CD14-positive monocyte (primary cell): Measurements from ENCODE around the gene RIC3. TPM values are rescaled to one million over a fixed set of nuclear protein-coding genes. Genes with fewer than 3 reads are reported as not detected.

Experiments
- DNase-seq, 3 donors: peaks; one replicate each; pipeline ENCODE4 v3.0.0-alpha.2; 2011 to 2022
- H2AFZ ChIP-seq: 2 replicates; pipeline ENCODE4 v1.6.0; 2012; ENCODE audit warnings: mild to moderate bottlenecking, low read depth, low read length, inconsistent platforms; ENCODE audit not compliant: insufficient read depth, poor library complexity, severe bottlenecking
- H3K27ac ChIP-seq, 2 donors: 1 replicate in 1 of 2; 2 replicates in 1 of 2; pipeline ENCODE4 v1.5.1; 2012 to 2013; ENCODE audit warnings: low read length in 2 of 2, control low read depth in 1 of 2, inconsistent platforms in 1 of 2, low read depth in 1 of 2, mild to moderate bottlenecking in 1 of 2
- H3K27me3 ChIP-seq, 2 donors: one replicate each; pipeline versions ENCODE4 v1.6.0 to v1.6.1; 2011 to 2013; ENCODE audit warnings: low read length in 2 of 2; ENCODE audit not compliant: control insufficient read depth in 2 of 2, insufficient read depth in 2 of 2
- H3K36me3 ChIP-seq, 2 donors: replicated peaks in 1 of 2; 1 replicate in 1 of 2; 2 replicates in 1 of 2; pipeline versions ENCODE4 v1.5.1 to v1.6.1; 2012 to 2013; ENCODE audit warnings: low read length in 2 of 2, control low read depth in 1 of 2, inconsistent platforms in 1 of 2, mild to moderate bottlenecking in 1 of 2; ENCODE audit not compliant: insufficient read depth in 2 of 2, control insufficient read depth in 1 of 2
- H3K4me1 ChIP-seq, 2 donors: 1 replicate in 1 of 2; 2 replicates in 1 of 2; pipeline versions ENCODE4 v1.5.1 to v1.6.1; 2012 to 2013; ENCODE audit warnings: low read length in 2 of 2, control low read depth in 1 of 2, inconsistent platforms in 1 of 2, mild to moderate bottlenecking in 1 of 2, moderate library complexity in 1 of 2; ENCODE audit not compliant: insufficient read depth in 2 of 2, control insufficient read depth in 1 of 2
- H3K4me2 ChIP-seq: replicated peaks from 2 replicates; pipeline ENCODE3; 2012; ENCODE audit warnings: low read length, moderate library complexity, mild to moderate bottlenecking; ENCODE audit not compliant: poor library complexity, severe bottlenecking; ENCODE audit errors: extremely low read depth
- H3K4me3 ChIP-seq, 3 experiments: fragments of 200-600 bp in 1 of 3; sonication (generic) in 1 of 3; replicated peaks in 1 of 3; 1 replicate in 2 of 3; 2 replicates in 1 of 3; pipeline ENCODE4 v1.5.1; 2011 to 2013; ENCODE audit warnings: low read length in 3 of 3, mild to moderate bottlenecking in 3 of 3, control low read depth in 2 of 3, low read depth in 2 of 3, inconsistent platforms in 1 of 3, moderate library complexity in 1 of 3
- H3K79me2 ChIP-seq: 2 replicates; pipeline ENCODE4 v1.6.0; 2012; ENCODE audit warnings: mild to moderate bottlenecking, control low read depth, inconsistent platforms, low read length, moderate library complexity; ENCODE audit not compliant: insufficient read depth
- H3K9ac ChIP-seq: 2 replicates; pipeline ENCODE4 v1.6.0; 2017; ENCODE audit warnings: low read length, mild to moderate bottlenecking; ENCODE audit not compliant: insufficient read depth, poor library complexity, severe bottlenecking
- H3K9me3 ChIP-seq, 2 donors: replicated peaks in 1 of 2; 1 replicate in 1 of 2; 2 replicates in 1 of 2; pipeline versions ENCODE4 v1.5.1 to v1.6.1; 2012 to 2013; ENCODE audit warnings: low read length in 2 of 2, control low read depth in 1 of 2; ENCODE audit not compliant: control insufficient read depth in 1 of 2, insufficient read depth in 1 of 2
- H4K20me1 ChIP-seq: 2 replicates; pipeline ENCODE4 v1.6.0; 2012; ENCODE audit warnings: mild to moderate bottlenecking, low read length, control low read depth, moderate library complexity; ENCODE audit not compliant: insufficient read depth
- H3K27ac Mint-ChIP-seq, 7 donors: one replicate each; pipeline ENCODE4 v1.8.0; 2020; ENCODE audit warnings: mild to moderate bottlenecking in 7 of 7, mixed read lengths in 7 of 7, moderate library complexity in 6 of 7, inconsistent platforms in 2 of 7
- H3K27me3 Mint-ChIP-seq, 3 donors: one replicate each; pipeline ENCODE4 v1.8.0; 2021 to 2022; ENCODE audit warnings: low read depth in 3 of 3, mild to moderate bottlenecking in 3 of 3, mixed read lengths in 3 of 3, moderate library complexity in 3 of 3, inconsistent platforms in 1 of 3
- H3K36me3 Mint-ChIP-seq, 2 donors: one replicate each; pipeline ENCODE4 v1.8.0; 2020; ENCODE audit warnings: mixed read lengths in 2 of 2, inconsistent platforms in 1 of 2, mild to moderate bottlenecking in 1 of 2
- H3K4me1 Mint-ChIP-seq: one replicate; pipeline ENCODE4 v1.8.0; 2020; ENCODE audit warnings: mild to moderate bottlenecking, mixed read lengths
- H3K4me3 Mint-ChIP-seq, 2 donors: one replicate each; pipeline ENCODE4 v1.8.0; 2020; ENCODE audit warnings: mild to moderate bottlenecking in 2 of 2, mixed read lengths in 2 of 2, moderate library complexity in 1 of 2
- H3K9me3 Mint-ChIP-seq, 7 donors: one replicate each; pipeline ENCODE4 v1.8.0; 2020 to 2022; ENCODE audit warnings: mixed read lengths in 7 of 7, mild to moderate bottlenecking in 6 of 7, moderate library complexity in 6 of 7, inconsistent platforms in 2 of 7
- WGBS: methylation state at CpG from one replicate; pipeline ENCODE4 v1.1.5; 2013; ENCODE audit warnings: missing lambda C conversion rate; ENCODE audit not compliant: insufficient coverage; 5-methylcytosine and 5-hydroxymethylcytosine counted together
- intact Hi-C, 2 donors: fragments of 100-400 bp; cut with micrococcal nuclease; formaldehyde crosslinking; loops; one replicate each; pipeline versions ENCODE4 v1.15.0 to v1.15.1; 2023
- polyA plus RNA-seq, 3 donors: library from polyadenylated mRNA; depleted of rRNA in 1 of 3; unstranded in 2 of 3; stranded (reverse) in 1 of 3; fragments of 300-500 nt in 2 of 3; fragments of >200 nt in 1 of 3; fragmentation: Illumina TruSeq in 2 of 3; gene quantifications; 1 replicate in 2 of 3; 2 replicates in 1 of 3; pipeline ENCODE4 v1.2.3, GENCODE V29; 2012 to 2021
- TF ChIP-seq, protein P1 (sequence below): fragments of 200-600 bp; IDR thresholded peaks from one replicate; pipeline ENCODE4 v1.8.0; 2022; ENCODE audit warnings: antibody characterized with exemption, mild to moderate bottlenecking

The RIC3 gene
- polyA plus RNA-seq, 3 donors: 0.17 TPM; not detected in 2

DNA sequence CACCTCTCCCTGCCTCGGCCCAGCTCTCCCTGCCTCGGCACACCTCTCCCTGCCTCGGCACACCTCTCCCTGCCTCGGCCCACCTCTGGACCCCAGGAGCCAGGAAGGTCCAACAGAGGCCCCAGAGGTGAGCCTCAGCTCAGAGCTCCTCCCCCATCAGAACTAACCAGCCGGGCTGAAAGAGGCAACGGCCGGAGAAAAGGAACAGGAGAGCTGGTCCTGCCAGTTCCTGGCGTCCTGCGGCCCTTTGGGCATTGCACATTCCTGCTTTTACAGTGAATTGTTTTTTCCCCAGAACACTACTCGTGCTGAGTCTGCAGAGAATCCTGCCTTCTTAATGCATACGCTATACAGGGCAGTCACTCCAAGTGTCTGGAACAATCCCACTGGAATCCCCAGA lies 49.1 kb upstream of the RIC3 start:
- Histone ChIP-seq H3K4me3 (no peak overlapping the region), H3K27ac (no peak overlapping the region), H3K4me1 (peaks cover 4 to 18% of the 10 kb centered on the region in 2 donors), H4K20me1 (no peaks in the 10 kb centered on the region), H3K4me2 (no peak overlapping the region), H3K9me3 (no peaks in the 10 kb centered on the region), H3K79me2 (no peaks in the 10 kb centered on the region), H3K36me3 (no peaks in the 10 kb centered on the region), H2AFZ (no peak overlapping the region), H3K27me3 (no peaks in the 10 kb centered on the region), H3K9ac (peak overlapping the region; percentile 0)
- Mint-ChIP-seq H3K9me3 (peaks cover 0 to 2% (median 0%) of the 10 kb centered on the region in 7 donors), H3K27ac (no peak overlapping the region), H3K36me3 (no peaks in the 10 kb centered on the region), H3K27me3 (peaks cover 10 to 11% (median 11%) of the 10 kb centered on the region in 3 donors), H3K4me1 (peaks cover 21% of the 10 kb centered on the region), H3K4me3 (no peak overlapping the region)
- TF ChIP-seq, protein P1, sequence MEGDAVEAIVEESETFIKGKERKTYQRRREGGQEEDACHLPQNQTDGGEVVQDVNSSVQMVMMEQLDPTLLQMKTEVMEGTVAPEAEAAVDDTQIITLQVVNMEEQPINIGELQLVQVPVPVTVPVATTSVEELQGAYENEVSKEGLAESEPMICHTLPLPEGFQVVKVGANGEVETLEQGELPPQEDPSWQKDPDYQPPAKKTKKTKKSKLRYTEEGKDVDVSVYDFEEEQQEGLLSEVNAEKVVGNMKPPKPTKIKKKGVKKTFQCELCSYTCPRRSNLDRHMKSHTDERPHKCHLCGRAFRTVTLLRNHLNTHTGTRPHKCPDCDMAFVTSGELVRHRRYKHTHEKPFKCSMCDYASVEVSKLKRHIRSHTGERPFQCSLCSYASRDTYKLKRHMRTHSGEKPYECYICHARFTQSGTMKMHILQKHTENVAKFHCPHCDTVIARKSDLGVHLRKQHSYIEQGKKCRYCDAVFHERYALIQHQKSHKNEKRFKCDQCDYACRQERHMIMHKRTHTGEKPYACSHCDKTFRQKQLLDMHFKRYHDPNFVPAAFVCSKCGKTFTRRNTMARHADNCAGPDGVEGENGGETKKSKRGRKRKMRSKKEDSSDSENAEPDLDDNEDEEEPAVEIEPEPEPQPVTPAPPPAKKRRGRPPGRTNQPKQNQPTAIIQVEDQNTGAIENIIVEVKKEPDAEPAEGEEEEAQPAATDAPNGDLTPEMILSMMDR: no peak
- intact Hi-C loops: no loop called here
- WGBS: 100% methylated on average over 6 of the region's 11 CpGs
- no peak for DNase-seq

DNA sequence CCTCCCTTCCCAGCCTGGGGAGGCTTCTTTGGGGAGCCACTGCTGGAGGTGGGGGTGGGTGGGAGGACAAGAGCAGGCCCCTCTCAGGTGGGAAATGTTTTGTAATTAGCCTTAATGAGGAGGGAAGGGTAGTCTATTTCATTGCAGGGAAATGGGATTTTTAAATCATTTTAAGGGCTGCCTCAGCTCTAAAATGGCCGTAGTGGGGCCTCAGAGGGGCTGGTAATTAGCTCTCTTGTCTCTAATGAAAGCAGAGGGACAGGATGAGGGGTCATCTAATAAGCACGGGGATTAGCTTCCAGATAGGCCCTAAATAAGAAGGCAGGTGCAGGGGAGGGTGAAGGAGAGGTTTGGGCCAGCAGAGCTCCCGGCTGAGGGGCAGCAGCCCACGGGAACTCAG lies 48.3 kb upstream of the RIC3 start:
- Histone ChIP-seq H4K20me1 (no peaks in the 10 kb centered on the region), H3K9me3 (no peaks in the 10 kb centered on the region), H3K27ac (no peak overlapping the region), H3K9ac (no peak overlapping the region), H3K4me3 (no peak overlapping the region), H3K36me3 (no peaks in the 10 kb centered on the region), H3K4me2 (no peak overlapping the region), H3K27me3 (no peaks in the 10 kb centered on the region), H3K79me2 (no peaks in the 10 kb centered on the region), H2AFZ (no peak overlapping the region), H3K4me1 (peaks cover 3 to 11% of the 10 kb centered on the region in 2 donors)
- H3K9me3 Mint-ChIP-seq: peaks cover 0 to 2% (median 0%) of the 10 kb centered on the region in 7 donors
- no peak overlapping the region for H3K4me3 Mint-ChIP-seq
- DNase-seq: no peak
- H3K27me3 Mint-ChIP-seq: peaks cover 8 to 10% (median 9%) of the 10 kb centered on the region in 3 donors
- H3K4me1 Mint-ChIP-seq: peaks cover 14% of the 10 kb centered on the region
- TF ChIP-seq, protein P1: no peak
- intact Hi-C loops: no loop called here
- no peak overlapping the region for H3K27ac Mint-ChIP-seq
- H3K36me3 Mint-ChIP-seq: no peaks in the 10 kb centered on the region
- WGBS: 95% methylated on average over 2 of the region's 4 CpGs
